Lower leg skin (tissue), 4 donors: ENCODE measurements around the gene ADA. TPM values are rescaled to one million over a fixed set of nuclear protein-coding genes. Genes with fewer than 3 reads are reported as not detected.

Source experiments
- DNase-seq, 2 donors: peaks; one replicate each; pipeline ENCODE4 v3.0.0-alpha.2; 2019; ENCODE audit warnings: low spot score in 2 of 2
- H3K4me3 ChIP-seq: fragments of 200-600 bp; sonication (generic); 2 replicates; pipeline ENCODE4 v1.5.1; 2017; ENCODE audit warnings: mild to moderate bottlenecking, low read depth; ENCODE audit not compliant: poor library complexity, severe bottlenecking
- POLR2A ChIP-seq, 2 donors: fragments of 450-650 bp; IDR thresholded peaks; one replicate each; pipeline ENCODE4 v1.6.1; 2016 to 2017; ENCODE audit warnings: antibody characterized with exemption in 2 of 2, mild to moderate bottlenecking in 1 of 2, moderate library complexity in 1 of 2
- WGBS, 2 donors: methylation state at CpG; one replicate each; pipeline ENCODE4 v1.1.5; 2018; 5-methylcytosine and 5-hydroxymethylcytosine counted together
- intact Hi-C: fragments of 100-400 bp; cut with DNase I; formaldehyde crosslinking; loops from one replicate; pipeline ENCODE4 v1.15.0; 2023; ENCODE audit warnings: low total_unique reads
- total RNA-seq, 4 donors: library from RNA; depleted of rRNA; stranded (reverse); fragments of >200 nt; gene quantifications; one replicate each; pipeline ENCODE4 v1.1.0, GENCODE V29; 2016
- TF ChIP-seq, protein P1 (sequence below), 3 donors: fragments of 450-650 bp; IDR thresholded peaks; one replicate each; pipeline ENCODE4 v1.5.1; 2016; ENCODE audit warnings: antibody characterized with exemption in 3 of 3, mild to moderate bottlenecking in 3 of 3, moderate library complexity in 2 of 3

The ADA gene
- total RNA-seq, 4 donors from 2014 or later = 4.3 to 14.8 (median 6.5) TPM

DNA sequence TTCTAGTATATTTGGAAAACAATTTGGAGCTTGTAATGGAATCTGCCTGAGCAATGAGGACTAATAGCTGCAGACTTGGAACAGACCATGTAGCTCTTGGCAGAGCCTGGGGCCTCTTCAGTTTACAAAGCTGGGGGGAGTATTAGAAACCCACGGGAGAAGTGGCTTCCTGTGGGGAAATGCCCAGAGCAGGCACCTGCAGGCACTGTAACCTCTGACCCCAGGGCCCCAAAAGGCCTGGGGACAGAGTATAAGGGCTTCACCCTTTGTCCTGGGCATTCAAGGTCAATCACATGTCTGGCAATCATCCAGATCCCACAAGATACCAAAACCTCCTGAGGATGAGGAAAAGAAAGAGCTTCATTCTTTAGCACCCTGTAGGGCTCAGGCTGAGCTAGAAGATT, 49.7 kb downstream of the ADA start:
- intact Hi-C loops = loop anchor here (10.0 kb wide), 1 partner anchor 57 kb away; no protein-coding TSS in a partner anchor
- 22 to 32% methylated on average over 1 of the region's 1 CpG for WGBS, 2 donors
- DNase-seq = peak; percentile 44 to 89

DNA sequence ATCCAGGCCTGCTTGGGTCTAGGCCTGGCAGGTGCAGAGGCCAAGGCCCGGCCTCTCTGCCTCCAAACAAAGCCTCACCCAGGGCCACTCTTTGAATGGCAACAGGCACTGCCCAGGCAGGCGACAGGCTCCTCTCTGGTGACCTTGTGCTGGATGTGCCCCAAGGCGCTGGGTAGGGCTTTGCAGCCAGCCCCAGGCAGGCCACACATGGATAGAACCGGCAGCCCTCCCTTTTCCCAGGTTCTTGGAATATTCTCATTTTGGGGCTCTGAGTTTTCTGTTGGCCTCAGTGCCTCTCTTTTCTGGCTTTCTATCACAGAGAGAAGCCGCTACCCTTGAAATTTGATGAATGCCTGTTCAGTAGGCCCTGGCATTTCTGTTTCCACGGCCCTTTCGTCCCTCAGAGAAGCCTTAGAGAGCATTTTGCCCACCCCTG, 50.2 kb downstream of the ADA start:
- WGBS, 2 donors = 37 to 68% methylated on average over 6 to 7 of the region's 7 CpGs
- intact Hi-C loops = loop anchor here (10.0 kb wide), 1 partner anchor 56 kb away; no protein-coding TSS in a partner anchor
- peak in 1 of 2 donors; percentile 81 for DNase-seq
- no peak overlapping the region for H3K4me3 ChIP-seq
- TF ChIP-seq, protein P1, sequence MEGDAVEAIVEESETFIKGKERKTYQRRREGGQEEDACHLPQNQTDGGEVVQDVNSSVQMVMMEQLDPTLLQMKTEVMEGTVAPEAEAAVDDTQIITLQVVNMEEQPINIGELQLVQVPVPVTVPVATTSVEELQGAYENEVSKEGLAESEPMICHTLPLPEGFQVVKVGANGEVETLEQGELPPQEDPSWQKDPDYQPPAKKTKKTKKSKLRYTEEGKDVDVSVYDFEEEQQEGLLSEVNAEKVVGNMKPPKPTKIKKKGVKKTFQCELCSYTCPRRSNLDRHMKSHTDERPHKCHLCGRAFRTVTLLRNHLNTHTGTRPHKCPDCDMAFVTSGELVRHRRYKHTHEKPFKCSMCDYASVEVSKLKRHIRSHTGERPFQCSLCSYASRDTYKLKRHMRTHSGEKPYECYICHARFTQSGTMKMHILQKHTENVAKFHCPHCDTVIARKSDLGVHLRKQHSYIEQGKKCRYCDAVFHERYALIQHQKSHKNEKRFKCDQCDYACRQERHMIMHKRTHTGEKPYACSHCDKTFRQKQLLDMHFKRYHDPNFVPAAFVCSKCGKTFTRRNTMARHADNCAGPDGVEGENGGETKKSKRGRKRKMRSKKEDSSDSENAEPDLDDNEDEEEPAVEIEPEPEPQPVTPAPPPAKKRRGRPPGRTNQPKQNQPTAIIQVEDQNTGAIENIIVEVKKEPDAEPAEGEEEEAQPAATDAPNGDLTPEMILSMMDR (IDR thresholded peaks at IDR 0.05) = no peak
- TF ChIP-seq POLR2A (IDR thresholded peaks at IDR 0.05) = no peak

More for the DNA sequence above, 49.7 kb downstream of the ADA start:
- no peak for TF ChIP-seq POLR2A (IDR thresholded peaks at IDR 0.05)
- TF ChIP-seq, protein P1 (IDR thresholded peaks at IDR 0.05) = no peak
- no peak overlapping the region for H3K4me3 ChIP-seq

DNA sequence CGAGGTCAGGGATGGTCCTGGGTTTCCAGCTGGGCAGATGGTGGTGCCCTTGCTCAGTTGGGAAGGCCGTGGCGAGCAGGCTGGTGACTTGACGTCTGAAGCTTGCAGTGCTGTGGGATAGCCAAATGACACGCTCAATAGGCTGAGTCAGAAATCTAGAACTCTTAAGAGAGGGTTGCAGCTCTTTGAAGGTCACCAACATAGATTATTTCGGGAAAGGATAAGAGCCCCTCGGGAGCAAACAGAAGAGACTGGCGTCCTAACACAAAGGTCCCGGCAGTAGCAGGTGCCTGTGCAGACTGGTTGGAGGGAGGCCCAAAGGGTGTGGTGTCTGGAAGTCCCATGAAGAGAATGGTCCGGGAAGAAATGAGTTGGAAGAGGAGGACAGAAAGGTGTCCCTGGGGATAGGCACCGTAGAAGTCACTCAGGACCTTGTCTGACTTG, 50.7 kb downstream of the ADA start:
- TF ChIP-seq POLR2A (IDR thresholded peaks at IDR 0.05) = no peak
- TF ChIP-seq, protein P1 (IDR thresholded peaks at IDR 0.05) = no peak
- H3K4me3 ChIP-seq = no peak overlapping the region
- WGBS, 2 donors = 51 to 59% methylated on average over 11 of the region's 11 CpGs
- intact Hi-C loops = loop anchor here (10.0 kb wide), 1 partner anchor 56 kb away; no protein-coding TSS in a partner anchor
- peak in 1 of 2 donors; percentile 83 for DNase-seq

DNA sequence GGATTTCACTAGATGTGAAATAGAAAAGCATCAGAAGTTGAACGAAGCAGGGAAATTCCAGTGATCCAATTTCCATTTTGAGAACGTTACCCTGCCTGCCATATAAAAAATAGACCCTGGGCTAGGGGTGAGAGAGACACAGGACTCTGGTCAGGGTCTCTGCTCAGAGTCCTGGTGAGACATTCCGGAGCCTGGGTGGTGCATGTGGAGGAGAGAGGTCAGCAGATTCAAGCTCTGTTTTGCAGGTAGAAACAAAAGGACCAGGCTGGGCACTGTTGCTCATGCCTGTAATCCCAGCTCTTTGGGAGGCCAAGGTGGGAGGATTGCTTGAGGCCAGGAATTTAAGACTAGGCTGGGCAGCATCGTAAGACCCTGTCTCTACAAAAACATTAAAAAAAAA, 51.2 kb downstream of the ADA start:
- intact Hi-C loops = loop anchor here (10.0 kb wide), 1 partner anchor 56 kb away; no protein-coding TSS in a partner anchor
- DNase-seq = peak in 1 of 2 donors; percentile 40
- H3K4me3 ChIP-seq = no peak overlapping the region
- WGBS, 2 donors = 88 to 89% methylated on average over 4 of the region's 4 CpGs
- TF ChIP-seq, protein P1 (IDR thresholded peaks at IDR 0.05) = no peak
- no peak for TF ChIP-seq POLR2A (IDR thresholded peaks at IDR 0.05)

DNA sequence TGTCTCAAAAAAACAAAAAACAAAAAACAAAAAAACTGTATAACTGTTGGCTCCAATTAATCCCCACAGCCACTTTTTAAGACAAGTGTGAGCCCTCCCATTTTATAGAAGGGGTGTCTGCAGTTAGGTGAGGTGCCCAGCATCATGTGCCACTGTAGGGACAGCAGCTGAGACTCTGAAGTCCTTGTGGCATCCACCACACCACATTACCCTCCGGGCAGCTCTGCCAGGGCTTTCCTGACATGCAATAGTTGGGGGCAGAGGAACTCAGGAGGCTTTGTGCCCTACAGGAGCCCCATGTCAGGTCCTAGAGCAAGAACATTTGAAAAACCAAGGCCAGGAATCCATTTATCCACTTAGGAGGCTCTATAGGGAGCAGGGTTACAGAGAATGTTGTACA, 51.8 kb downstream of the ADA start:
- H3K4me3 ChIP-seq = no peak overlapping the region
- WGBS, 2 donors = 67 to 77% methylated on average over 1 of the region's 1 CpG
- DNase-seq = peak in 1 of 2 donors; percentile 57
- intact Hi-C loops = loop anchor here (10.0 kb wide), 1 partner anchor 55 kb away; no protein-coding TSS in a partner anchor
- no peak for TF ChIP-seq POLR2A (IDR thresholded peaks at IDR 0.05)

DNA sequence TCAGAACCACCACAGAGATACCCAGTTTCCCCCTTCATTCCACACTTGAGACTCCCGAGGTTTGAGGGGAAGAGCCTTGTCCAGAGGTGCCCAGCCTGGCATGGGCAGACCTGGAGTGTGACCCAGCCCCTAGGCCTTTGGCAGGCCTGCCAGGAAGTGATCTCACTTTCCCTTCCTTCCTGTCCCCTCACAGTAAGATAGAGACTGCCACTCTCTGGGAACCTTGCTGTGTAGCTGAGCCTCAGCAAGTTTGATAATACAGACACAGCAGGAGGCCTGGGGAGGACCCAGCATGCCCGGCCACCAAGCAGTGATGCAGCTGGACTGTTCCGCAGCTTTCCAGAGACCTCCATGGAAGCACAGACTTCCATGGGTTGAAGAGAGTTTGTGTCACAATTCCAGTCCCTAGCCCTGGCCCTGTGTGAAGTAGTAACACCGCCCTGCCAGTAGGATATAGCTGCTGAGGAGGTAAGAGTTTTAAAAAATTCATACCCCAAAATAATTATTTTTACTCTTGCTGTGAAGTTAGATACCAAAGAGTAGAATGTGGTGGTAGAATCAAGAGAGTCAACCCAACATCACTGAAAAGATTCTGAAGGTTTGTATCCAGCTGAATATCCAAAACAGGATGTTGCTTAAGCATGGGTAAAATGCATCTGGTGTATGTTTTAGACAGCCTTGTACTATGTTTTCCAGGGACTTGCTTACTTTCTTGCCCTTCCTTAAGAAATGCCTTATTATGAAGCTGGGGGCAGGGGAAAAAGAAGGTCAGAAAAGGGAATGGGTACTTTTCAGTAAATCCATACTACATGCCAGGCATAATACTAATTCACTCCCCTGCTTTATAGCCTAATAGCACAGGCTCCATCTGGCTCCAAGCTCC, 52.8 kb downstream of the ADA start:
- intact Hi-C loops = no loop called here
- WGBS, 2 donors = 56 to 68% methylated on average over 4 of the region's 4 CpGs
- TF ChIP-seq POLR2A (IDR thresholded peaks at IDR 0.05) = no peak
- TF ChIP-seq, protein P1 (IDR thresholded peaks at IDR 0.05) = no peak
- no peak for DNase-seq
- H3K4me3 ChIP-seq = no peak overlapping the region
